Ascending aorta (tissue), 2 donors: ENCODE results near the gene TPRKB. TPM values are rescaled to one million over a fixed set of nuclear protein-coding genes. Genes with fewer than 3 reads are reported as not detected.
"Not testable (repeated sequence)": the region's sequence is repeated elsewhere in the genome, so short reads cannot be mapped to it uniquely, and the experiment has no call there.

Experiments
- DNase-seq, 2 donors: peaks; one replicate each; pipeline ENCODE4 v3.0.0-alpha.2; 2019; ENCODE audit warnings: low spot score in 2 of 2
- H3K27ac ChIP-seq, 2 donors: fragments of 200-600 bp; sonication (generic); one replicate each; pipeline ENCODE4 v1.5.1; 2016 to 2017; ENCODE audit warnings: mild to moderate bottlenecking in 1 of 2
- H3K27me3 ChIP-seq: fragments of 200-600 bp; sonication (generic); one replicate; pipeline ENCODE4 v1.5.1; 2017
- H3K36me3 ChIP-seq, 2 donors: fragments of 200-600 bp; sonication (generic); one replicate each; pipeline ENCODE4 v1.5.1; 2016
- H3K4me1 ChIP-seq, 2 donors: fragments of 200-600 bp; sonication (generic); one replicate each; pipeline ENCODE4 v1.5.1; 2016 to 2017; ENCODE audit warnings: mild to moderate bottlenecking in 1 of 2
- H3K4me3 ChIP-seq, 2 donors: fragments of 200-600 bp; sonication (generic); one replicate each; pipeline ENCODE4 v1.5.1; 2016 to 2017; ENCODE audit warnings: mild to moderate bottlenecking in 1 of 2
- H3K9me3 ChIP-seq, 2 donors: fragments of 200-600 bp; sonication (generic); one replicate each; pipeline ENCODE4 v1.5.1; 2016
- CTCF ChIP-seq, 3 experiments: fragments of 200-600 bp in 2 of 3; fragments of 450-650 bp in 1 of 3; sonication (generic) in 2 of 3; IDR thresholded peaks; one replicate each; pipeline ENCODE4 v1.5.1; 2016 to 2019; ENCODE audit warnings: antibody characterized with exemption in 3 of 3, mild to moderate bottlenecking in 1 of 3, moderate library complexity in 1 of 3
- intact Hi-C: fragments of 100-400 bp; cut with DNase I; formaldehyde crosslinking; loops from one replicate; pipeline ENCODE4 v1.15.1; 2023
- total RNA-seq: library from RNA; depleted of rRNA; stranded (reverse); fragments of >200 nt; gene quantifications from one replicate; pipeline ENCODE4 v1.1.0, GENCODE V29; 2016

The TPRKB gene
- total RNA-seq: 11.1 TPM

DNA sequence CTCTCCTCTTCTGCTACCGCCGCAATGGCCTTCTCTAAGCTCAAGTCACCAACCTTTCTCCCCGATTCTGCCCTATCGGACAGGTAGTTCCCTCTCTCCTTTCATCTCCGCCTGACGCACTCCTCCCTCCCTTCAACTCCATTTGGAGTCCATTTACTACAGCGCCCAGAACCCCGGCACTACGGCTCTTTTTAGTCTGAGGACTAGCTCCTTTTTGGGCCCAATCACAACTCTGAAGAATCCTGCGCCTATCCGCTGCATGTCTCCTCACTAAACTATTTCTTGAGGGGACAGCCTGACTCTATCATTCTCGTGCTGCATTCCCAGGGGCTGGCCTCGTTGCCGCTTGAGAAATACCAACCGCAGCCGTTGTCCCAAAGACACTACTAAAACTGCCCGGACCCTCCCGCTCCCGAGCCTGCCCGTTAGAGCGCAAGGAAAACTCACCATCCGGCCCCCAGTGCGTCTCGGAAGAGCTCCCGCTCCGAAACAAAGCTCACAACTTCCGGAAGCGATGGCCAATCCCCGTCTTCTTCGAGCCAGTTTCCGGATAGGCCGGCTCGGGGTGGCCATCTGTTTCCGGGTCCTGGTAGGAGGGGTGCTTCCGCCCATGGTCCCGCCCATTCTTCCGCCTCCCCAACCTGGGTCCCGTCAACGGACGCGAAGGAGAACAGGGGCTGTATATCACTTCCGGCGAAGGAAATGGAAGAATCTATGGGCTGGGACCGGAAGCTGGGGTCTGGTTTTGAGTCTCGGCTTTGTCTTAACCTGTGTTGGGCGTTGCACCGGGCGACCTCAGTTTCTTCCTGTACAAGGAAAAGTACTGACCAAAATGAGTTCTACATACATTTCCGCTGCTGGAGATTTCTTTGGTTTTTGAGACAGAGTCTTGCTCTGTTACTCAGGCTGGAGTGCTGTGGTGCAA is at the start of gene TPRKB:
Gene TPRKB, minus strand, starts transcription at position 491 of the 925 bp plus-strand sequence. CDS start 2,776 bp downstream, outside the sequence.
- Histone ChIP-seq H3K36me3 (peaks cover 15 to 27% of the 10 kb centered on the region in 2 donors), H3K9me3 (no peaks in the 10 kb centered on the region), H3K27ac (peak within 1 kb of the TSS; percentile 64 to 73), H3K4me3 (peak within 1 kb of the TSS; percentile 73 to 79), H3K4me1 (peaks cover 0 to 16% of the 10 kb centered on the region in 2 donors), H3K27me3 (no peaks in the 10 kb centered on the region)
- peak; percentile 84 to 98 for DNase-seq
- intact Hi-C loops: loop anchor here (1.0 to 5.0 kb wide), 7 partner anchors 40 to 717 kb away; partner anchors contain the start of genes ALMS1, DGUOK, PRADC1 and SFXN5
- no peak for TF ChIP-seq CTCF (IDR thresholded peaks at IDR 0.05)

- intact Hi-C loops, DNase-seq, H3K36me3 ChIP-seq: not testable (repeated sequence)
Observed at GRCh38 chr2:73783883-73784282, 46.7 kb upstream of the TPRKB start, which contains the start of gene C2orf78. C2orf78 (plus strand) TSS chr2:73784183; CDS start chr2:73784310, 127 bp downstream.

GRCh38 chr2:73783402-73783801 is 46.3 kb upstream of the TPRKB start:
- H3K4me1 ChIP-seq, intact Hi-C loops, H3K4me3 ChIP-seq, DNase-seq, H3K27ac ChIP-seq, H3K27me3 ChIP-seq, H3K9me3 ChIP-seq, H3K36me3 ChIP-seq: not testable (repeated sequence)

More at GRCh38 chr2:73783883-73784282, 46.7 kb upstream of the TPRKB start, which contains the start of gene C2orf78:
- H3K4me1 ChIP-seq, H3K27ac ChIP-seq, H3K9me3 ChIP-seq, H3K27me3 ChIP-seq, H3K4me3 ChIP-seq: not testable (repeated sequence)

DNA sequence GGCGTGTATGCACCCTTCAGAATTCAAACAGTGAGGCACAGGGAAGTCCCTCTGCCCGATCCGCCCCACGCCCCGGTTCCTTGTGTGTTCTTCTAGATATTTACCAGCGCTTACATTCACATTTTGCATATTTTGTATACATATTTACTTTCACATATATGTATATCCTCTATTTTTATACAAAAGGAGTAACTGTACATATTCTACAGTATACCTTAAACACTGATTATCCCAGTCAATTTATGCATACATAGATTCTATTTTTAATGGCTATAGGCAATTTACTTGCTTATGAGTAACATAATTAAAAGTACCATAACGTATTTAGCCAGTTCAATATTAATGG is 43.1 kb upstream of the TPRKB start:
- intact Hi-C loops: no loop called here
- Histone ChIP-seq H3K36me3 (peaks cover 8 to 19% of the 10 kb centered on the region in 2 donors), H3K4me1 (peaks cover 5 to 12% of the 10 kb centered on the region in 2 donors), H3K27me3 (no peaks in the 10 kb centered on the region), H3K4me3 (peak overlapping the region; percentile 79 to 92), H3K9me3 (no peaks in the 10 kb centered on the region), H3K27ac (peak overlapping the region in 1 of 2 donors; percentile 82)
- no peak for DNase-seq
- no peak for TF ChIP-seq CTCF (IDR thresholded peaks at IDR 0.05)

DNA sequence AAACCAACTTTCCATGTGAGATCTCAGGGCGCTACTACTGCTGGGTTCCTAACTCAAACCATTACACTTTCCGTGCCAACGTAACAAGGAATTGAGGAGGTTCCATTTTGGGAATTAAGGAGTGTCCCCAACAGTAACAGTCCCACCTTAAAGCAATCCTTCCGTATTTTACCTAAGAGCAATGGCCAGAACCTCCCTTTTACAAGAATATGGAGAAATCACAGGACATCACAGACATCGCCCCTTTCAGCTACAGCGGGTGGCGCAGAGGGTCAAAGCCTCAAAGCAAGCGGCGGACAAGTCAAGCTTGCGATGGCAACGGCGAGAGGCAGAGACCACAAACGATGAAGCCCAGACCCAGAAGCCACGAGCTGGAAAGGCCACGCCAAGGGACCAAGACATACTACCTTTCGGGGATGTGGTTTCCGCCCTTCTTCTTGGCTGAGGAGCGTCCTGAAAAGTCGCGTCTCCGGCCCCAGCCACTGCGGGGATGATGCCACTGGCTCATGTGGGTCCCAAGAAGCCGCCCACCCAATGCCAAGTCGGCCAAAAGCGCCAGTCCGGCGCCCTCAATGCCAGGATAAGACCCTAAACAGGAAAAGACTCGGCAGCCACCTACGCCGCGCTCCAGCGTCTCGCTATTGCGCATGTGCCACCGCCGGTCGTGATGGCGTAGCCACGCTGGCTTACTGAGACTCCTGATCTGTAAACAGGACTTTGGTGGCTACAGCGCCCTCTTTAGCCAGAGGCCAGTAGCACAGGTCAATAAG is 42.5 kb upstream of the TPRKB start, which contains the start of gene DUSP11:
Gene DUSP11, minus strand, starts transcription at position 637 of the 770 bp plus-strand sequence. Its CDS starts 129 bp downstream, at position 508.
- H3K36me3 ChIP-seq: peaks cover 13 to 24% of the 10 kb centered on the region in 2 donors
- peak; percentile 84 to 94 (median 90) for TF ChIP-seq CTCF (IDR thresholded peaks at IDR 0.05)
- peaks cover 5 to 12% of the 10 kb centered on the region in 2 donors for H3K4me1 ChIP-seq
- no peaks in the 10 kb centered on the region for H3K9me3 ChIP-seq
- H3K4me3 ChIP-seq: peak within 1 kb of the TSS; percentile 79 to 92
- H3K27ac ChIP-seq: peak within 1 kb of the TSS; percentile 82 to 92
- H3K27me3 ChIP-seq: no peaks in the 10 kb centered on the region
- intact Hi-C loops: loop anchor here (5.0 kb wide), 1 partner anchor 42 kb away; the partner anchor contains the start of gene TPRKB
- DNase-seq: peak; percentile 90 to 99

- not testable (repeated sequence) for DNase-seq
Observed at GRCh38 chr2:73778867-73779466, 41.8 kb upstream of the TPRKB start.

More at GRCh38 chr2:73778867-73779466, 41.8 kb upstream of the TPRKB start:
- intact Hi-C loops: loop anchor here (5.0 kb wide), 1 partner anchor 42 kb away; the partner anchor contains the start of gene TPRKB
- H3K4me3 ChIP-seq: peak overlapping the region; percentile 79 to 92
- H3K27ac ChIP-seq: peak overlapping the region; percentile 82 to 92
- H3K4me1 ChIP-seq: peaks cover 5 to 12% of the 10 kb centered on the region in 2 donors
- peaks cover 19 to 31% of the 10 kb centered on the region in 2 donors for H3K36me3 ChIP-seq
- H3K9me3 ChIP-seq, H3K27me3 ChIP-seq: not testable (repeated sequence)
